ENCODE measurements around the gene ZNF511.

Gene ZNF511

GRCh38 chr10:133295426-133296320, 13.0 kb upstream of the ZNF511 start:
- no peak for DNase-seq

DNA sequence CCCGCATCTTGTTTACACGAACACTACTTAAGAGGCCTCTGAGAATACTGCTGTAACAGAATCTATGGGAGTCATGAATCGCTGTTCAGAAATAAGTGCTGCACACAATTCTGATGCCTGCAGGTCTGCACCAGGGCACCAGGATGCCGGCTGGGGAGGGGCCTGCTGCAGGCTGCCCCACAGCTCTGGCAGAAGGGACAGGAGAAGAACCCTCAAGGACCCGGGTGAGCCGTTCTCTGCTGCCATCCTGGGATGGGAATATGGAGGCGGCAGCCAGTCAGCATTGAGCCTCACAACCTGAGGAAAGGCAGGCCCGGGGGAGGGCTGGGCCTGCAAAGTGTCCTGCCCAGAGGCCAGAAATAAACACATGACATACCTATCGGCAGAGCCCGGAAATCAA, 11.2 kb upstream of the ZNF511 start:
- no peak for DNase-seq

GRCh38 chr10:133298466-133298865, 10.2 kb upstream of the ZNF511 start:
- DNase-seq = no peak

GRCh38 chr10:133299224-133299623, 9.5 kb upstream of the ZNF511 start:
- no peak for DNase-seq

DNA sequence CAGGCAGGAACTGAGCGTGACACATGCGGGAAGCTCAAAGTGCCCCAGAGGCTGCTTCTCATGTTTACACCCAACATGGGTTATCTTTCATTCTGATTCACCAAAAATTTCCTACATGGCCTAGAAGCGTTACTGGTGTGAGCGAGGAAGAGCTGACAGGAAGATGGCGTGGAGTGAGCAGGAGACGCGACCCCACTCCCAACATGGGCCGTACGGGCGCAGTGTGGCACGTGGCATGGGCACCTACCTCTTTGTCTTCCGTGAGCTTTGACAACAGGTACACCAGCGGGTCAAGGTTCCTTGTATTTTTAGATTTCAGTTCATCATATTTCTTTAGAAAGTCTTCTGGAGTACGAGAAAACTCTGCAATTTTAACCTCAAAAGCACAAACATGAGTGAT, 9.0 kb upstream of the ZNF511 start:
- no peak for DNase-seq

DNA sequence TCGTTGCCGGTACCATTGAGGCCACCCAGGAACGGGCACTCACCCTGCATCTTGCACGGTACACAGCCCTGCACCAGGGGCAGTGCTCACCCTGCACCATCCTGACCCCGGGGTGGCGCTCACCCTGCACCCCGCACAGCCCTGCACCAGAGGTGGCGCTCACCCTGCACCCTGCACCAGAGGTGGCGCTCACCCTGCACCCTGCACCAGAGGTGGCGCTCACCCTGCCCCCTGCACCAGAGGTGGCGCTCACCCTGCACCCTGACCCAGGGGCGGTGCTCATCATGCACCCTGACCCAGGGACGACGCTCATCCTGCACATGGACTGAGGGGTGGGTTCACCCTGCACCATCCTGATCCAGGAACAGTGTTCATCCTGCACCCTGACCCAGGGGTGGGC, 6.5 kb upstream of the ZNF511 start:
- no peak for DNase-seq

GRCh38 chr10:133303206-133303605, 5.5 kb upstream of the ZNF511 start:
- no peak for DNase-seq

DNA sequence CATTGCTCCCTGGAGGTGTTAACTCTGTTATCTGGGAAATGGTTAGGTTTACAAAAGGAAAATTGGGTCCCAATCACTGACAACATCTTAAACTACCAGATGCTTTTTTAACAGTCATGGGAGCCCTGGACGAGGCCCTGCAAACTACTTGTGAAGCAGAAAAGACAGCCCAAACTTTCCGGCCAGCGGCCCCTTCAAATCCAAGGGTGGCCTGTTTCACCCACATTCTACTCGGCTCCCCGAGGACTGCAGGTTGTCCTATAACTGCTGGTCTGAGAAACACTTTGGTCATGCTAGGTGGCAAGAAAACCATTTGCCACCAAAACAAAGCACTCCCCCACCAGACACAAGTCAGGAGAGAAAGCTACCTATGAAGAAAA, 2.6 kb upstream of the ZNF511 start:
- DNase-seq = no peak

- DNase-seq = no peak
Measured at GRCh38 chr10:133306941-133307379, 1.8 kb upstream of the ZNF511 start.

DNA sequence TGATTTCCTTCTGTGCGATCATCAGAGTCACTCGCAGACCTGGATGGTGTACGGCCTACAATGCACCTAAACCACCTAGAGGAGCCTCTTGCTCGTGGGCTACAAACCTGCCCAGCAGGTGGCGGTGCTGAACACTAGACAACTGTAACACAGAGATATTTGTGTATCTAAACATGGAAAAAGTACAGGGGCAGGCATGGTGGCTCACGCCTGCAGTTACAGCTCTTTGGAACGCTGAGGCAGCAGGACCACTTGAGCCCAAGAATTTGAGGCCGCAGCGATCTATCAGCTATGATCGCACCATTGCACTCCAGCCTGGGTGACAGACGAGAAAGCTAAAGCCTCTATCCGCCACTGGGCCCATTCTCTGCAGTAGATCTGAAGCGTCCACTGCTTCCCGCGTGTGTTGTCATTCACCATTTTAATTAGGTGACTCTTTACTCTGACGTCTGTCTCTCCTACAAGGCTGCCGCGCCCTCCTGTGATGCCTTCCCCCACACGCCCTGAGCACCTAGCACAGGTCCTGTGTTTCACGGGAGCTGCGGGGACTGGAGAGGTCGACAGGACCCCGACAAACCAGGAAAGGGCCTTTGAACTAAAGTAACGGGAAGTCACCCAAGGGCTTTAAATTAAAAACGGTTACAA, 816 bp upstream of the ZNF511 start:
- DNase-seq = no peak

- DNase-seq = peak; percentile 93
Measured at GRCh38 chr10:133309100-133309719, 496 bp downstream of the ZNF511 start.

- DNase-seq = no peak
Measured at GRCh38 chr10:133309720-133310398, 1.1 kb downstream of the ZNF511 start.

GRCh38 chr10:133310399-133310755, 1.7 kb downstream of the ZNF511 start:
- DNase-seq = no peak

DNA sequence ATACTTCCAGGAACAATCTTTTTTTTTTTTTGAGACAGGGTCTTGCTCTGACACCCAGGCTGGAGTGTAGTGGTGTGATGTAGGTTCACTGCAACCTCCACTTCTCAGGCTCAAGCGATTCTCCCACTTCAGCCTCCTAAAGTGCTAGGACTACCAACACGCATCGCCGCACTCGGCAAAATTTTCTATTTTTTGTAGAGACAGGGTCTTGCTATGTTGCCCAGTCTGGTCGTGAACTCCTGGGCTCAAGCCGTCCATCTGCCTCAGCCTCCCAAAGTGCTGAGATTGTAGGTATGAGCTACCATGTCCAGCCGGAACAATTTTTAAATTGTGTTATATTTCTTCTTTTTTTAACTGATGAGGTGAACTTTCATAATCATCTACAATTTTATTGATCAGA, 2.1 kb downstream of the ZNF511 start:
- no peak for DNase-seq

- no peak for DNase-seq
Measured at GRCh38 chr10:133311570-133311969, 2.9 kb downstream of the ZNF511 start.

DNA sequence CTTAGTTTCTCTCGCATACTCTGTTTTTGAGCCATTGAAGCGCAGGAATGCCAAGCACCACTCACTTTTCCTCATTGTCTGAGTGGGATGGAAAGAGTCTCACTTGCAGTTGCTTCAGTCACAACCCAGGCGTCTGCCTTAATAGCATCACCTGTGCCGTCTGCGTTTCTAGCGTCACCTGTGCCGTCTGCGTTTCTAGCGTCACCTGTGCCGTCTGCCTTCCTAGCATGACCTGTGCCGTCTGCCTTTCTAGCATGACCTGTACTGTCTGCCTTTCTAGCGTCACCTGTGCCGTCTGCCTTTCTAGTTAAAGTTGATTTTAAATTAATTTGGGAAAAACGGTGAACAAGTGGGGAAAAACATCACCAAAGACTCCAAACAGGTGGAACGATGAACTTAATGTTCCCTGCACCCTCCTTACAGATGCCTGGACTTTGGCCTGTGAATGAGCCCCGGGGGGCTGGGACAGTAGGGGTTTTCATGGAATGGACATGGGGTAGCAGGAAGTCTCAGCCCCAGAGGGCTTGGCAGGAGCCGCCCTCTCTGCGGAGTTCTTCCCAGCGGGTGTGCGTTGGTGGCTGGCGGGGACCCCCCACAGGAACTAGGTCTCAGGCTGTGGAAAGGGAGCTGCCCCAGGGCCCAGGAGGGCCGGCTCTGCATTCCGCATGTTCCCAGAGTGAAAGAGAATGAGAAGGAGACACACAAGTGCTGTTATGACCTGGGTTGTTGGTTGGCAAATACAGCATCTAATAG, 3.5 kb downstream of the ZNF511 start:
- no peak for DNase-seq

GRCh38 chr10:133312769-133313145, 4.0 kb downstream of the ZNF511 start:
- DNase-seq = no peak

DNA sequence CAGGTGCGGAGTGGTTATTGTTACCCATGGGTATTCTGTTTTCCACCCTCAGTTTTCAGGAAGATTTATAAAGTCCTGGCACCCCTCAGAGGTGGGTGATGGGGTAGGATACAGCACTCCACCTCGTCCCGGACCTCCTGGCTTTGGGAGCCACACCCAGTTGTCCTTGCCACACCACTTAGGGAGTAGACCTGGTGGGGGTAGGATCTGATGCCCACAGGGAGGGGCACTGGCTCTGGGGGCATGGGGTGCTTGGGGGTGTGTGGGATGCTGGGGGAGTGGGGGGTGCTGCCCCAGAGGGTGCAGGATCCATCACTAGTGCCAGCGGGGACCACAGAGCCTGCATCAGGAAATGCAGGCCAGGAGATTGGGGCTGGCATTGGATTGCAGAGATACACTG, 4.5 kb downstream of the ZNF511 start:
- no peak for DNase-seq

- DNase-seq = no peak
Measured at GRCh38 chr10:133314911-133315310, 6.2 kb downstream of the ZNF511 start.

GRCh38 chr10:133315847-133316246, 7.1 kb downstream of the ZNF511 start:
- DNase-seq = no peak

DNA sequence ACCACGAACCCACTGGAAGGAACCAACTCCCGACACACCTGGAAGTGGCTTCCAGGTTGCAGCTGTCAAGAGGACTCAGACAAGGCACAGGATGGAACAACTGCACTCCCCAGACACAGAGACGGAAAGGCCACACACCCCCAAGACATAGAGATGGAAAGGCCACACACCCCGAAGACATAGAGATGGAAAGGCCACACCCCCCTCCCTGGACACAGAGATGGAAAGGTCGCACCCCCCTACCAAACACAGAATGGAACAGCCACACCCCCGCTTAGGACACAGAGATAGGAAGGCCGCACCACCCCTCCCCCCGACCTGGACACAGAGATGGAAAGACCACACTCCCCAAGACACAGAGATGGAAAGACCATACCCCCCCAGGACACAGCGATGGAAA, 7.6 kb downstream of the ZNF511 start:
- DNase-seq = no peak

DNA sequence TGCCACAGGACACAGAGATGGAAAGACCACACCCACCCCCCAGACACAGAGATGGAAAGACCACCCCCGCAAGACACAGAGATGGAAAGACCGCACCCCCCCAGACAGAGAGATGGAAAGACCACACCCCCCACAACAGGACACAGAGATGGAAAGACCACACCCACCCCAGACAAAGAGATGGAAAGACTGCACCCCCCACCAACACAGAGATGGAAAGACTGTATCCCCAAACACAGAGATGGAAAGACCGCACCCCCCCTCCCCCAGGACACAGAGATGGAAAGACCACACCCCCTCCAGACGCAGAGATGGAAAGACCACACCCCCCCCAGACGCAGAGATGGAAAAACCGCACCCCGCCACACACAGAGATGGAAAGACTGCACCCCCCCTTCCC, 8.0 kb downstream of the ZNF511 start:
- no peak for DNase-seq
